ENCODE results near the gene TRPC6. TPM values are rescaled to one million over a fixed set of nuclear protein-coding genes. Genes with fewer than 3 reads are reported as not detected.

The TRPC6 gene
- total RNA-seq, 1 donor from 2014 or later, result 0.22 TPM

- TF ChIP-seq CTCF (IDR thresholded peaks at IDR 0.05; ENCODE audit: borderline replicate concordance), result no peak
- intact Hi-C loops (cut with micrococcal nuclease), result no loop called here
These were observed 137.1 kb downstream of the TRPC6 start for GRCh38 chr11:101446726-101447125.

GRCh38 chr11:101446238-101446637 lies 137.6 kb downstream of the TRPC6 start:
- no peak for DNase-seq
- Histone ChIP-seq H3K4me3 (no peak overlapping the region), H3K27ac (replicated peaks) (no peak overlapping the region), H3K27me3 (ENCODE audit: low read depth) (no peaks in the 10 kb centered on the region), H3K36me3 (no peaks in the 10 kb centered on the region), H3K9me3 (replicated peaks) (no peaks in the 10 kb centered on the region), H3K4me1 (peaks cover 33% of the 10 kb centered on the region)
- no peak for TF ChIP-seq CTCF (IDR thresholded peaks at IDR 0.05; ENCODE audit: borderline replicate concordance)
- intact Hi-C loops (cut with micrococcal nuclease), result no loop called here

More at GRCh38 chr11:101446726-101447125, 137.1 kb downstream of the TRPC6 start:
- H3K9me3 ChIP-seq (replicated peaks), result no peaks in the 10 kb centered on the region
- no peak for DNase-seq
- H3K4me1 ChIP-seq, result peaks cover 28% of the 10 kb centered on the region
- no peaks in the 10 kb centered on the region for H3K27me3 ChIP-seq (ENCODE audit: low read depth)
- no peak overlapping the region for H3K4me3 ChIP-seq
- no peaks in the 10 kb centered on the region for H3K36me3 ChIP-seq
- no peak overlapping the region for H3K27ac ChIP-seq (replicated peaks)

DNA sequence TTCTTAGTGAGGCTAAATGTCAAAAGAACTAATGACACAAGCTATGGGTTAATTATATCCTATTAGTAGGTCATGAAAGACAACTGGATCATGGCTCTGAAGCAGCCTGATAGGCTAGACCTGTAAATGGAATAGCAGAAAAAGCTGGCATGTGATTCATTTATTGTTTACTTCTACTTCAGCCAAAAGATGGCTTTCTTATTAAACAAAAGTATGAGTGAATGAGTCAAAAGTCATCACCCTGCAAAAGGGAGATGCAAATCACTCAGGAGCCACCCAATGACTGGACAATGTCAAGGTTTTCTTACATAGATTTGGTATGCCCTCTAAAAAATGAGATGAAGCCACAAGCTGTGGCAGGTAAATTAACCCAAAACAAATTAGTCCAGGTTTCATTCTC lies 138.0 kb downstream of the TRPC6 start:
- TF ChIP-seq CTCF (IDR thresholded peaks at IDR 0.05; ENCODE audit: borderline replicate concordance), result no peak
- Histone ChIP-seq H3K27me3 (ENCODE audit: low read depth) (no peaks in the 10 kb centered on the region), H3K27ac (replicated peaks) (no peak overlapping the region), H3K4me1 (peaks cover 34% of the 10 kb centered on the region), H3K4me3 (no peak overlapping the region), H3K9me3 (replicated peaks) (no peaks in the 10 kb centered on the region), H3K36me3 (no peaks in the 10 kb centered on the region)
- DNase-seq, result no peak
- intact Hi-C loops (cut with micrococcal nuclease), result no loop called here

DNA sequence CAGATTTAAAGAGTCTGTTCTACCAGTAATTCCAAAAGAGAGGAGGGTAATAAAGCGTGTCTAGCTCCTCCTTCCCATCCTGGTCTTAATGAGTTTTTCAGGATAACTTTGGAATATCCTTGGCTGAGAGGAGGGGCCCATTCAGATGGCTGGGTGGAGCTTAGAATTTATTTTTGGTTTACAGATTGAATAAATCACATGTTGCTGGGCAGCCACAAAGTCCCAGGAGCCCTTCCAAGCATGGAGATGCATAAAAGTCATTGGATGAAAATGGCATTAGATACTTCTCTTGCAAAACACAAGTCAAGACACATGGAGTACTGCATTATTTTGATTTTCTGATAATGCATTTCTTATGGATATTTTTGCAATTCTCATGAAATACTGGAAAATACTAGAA lies 139.0 kb downstream of the TRPC6 start:
- no peak overlapping the region for H3K4me3 ChIP-seq
- intact Hi-C loops (cut with micrococcal nuclease), result no loop called here
- no peak for DNase-seq
- peaks cover 34% of the 10 kb centered on the region for H3K4me1 ChIP-seq
- H3K27me3 ChIP-seq (ENCODE audit: low read depth), result no peaks in the 10 kb centered on the region
- TF ChIP-seq CTCF (IDR thresholded peaks at IDR 0.05; ENCODE audit: borderline replicate concordance), result no peak
- no peak overlapping the region for H3K27ac ChIP-seq (replicated peaks)
- no peaks in the 10 kb centered on the region for H3K36me3 ChIP-seq
- no peaks in the 10 kb centered on the region for H3K9me3 ChIP-seq (replicated peaks)

DNA sequence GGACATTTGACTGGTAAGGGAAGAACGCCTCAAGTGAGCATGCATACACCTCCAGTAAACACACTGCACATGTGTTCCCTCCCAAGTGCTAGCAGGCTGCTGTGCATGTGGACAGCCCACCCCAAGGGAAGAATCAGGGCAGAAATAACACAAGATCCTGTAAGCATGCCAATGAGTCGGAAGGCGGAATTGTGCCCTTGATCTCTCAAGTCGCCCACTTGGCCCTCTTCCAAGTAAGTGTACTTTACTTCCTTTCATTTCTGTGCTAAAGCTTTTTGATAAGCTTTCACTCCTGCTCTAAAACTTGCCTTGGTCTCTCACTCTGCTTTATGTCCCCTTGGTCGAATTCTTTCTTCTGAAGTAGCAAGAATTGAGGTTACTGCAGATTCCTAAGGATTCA lies 139.6 kb downstream of the TRPC6 start:
- Histone ChIP-seq H3K9me3 (replicated peaks) (no peaks in the 10 kb centered on the region), H3K4me3 (no peak overlapping the region), H3K27ac (replicated peaks) (no peak overlapping the region), H3K27me3 (ENCODE audit: low read depth) (no peaks in the 10 kb centered on the region), H3K36me3 (no peaks in the 10 kb centered on the region), H3K4me1 (peaks cover 34% of the 10 kb centered on the region)
- no peak for DNase-seq
- TF ChIP-seq CTCF (IDR thresholded peaks at IDR 0.05; ENCODE audit: borderline replicate concordance), result no peak
- intact Hi-C loops (cut with micrococcal nuclease), result no loop called here
